OCI-LY1 (cell line): ENCODE measurements around the gene RAB25.

Experiments
- H2AFZ ChIP-seq: fragments of 200-600 bp; sonication (generic), shearing (Covaris generic); 2 replicates; pipeline ENCODE4 v1.6.0; 2014; ENCODE audit warnings: antibody characterized with exemption, mild to moderate bottlenecking, low read length
- H3F3A ChIP-seq: fragments of 200-600 bp; sonication (generic), shearing (Covaris generic); 2 replicates; pipeline ENCODE4 v1.6.0; 2014; ENCODE audit warnings: mild to moderate bottlenecking, antibody characterized with exemption, low read length, moderate library complexity; ENCODE audit not compliant: insufficient read depth
- H3K27ac ChIP-seq: fragments of 200-600 bp; sonication (generic); 2 replicates; pipeline ENCODE4 v1.5.1; 2014; ENCODE audit warnings: low read length, mixed run types, mild to moderate bottlenecking, low read depth; ENCODE audit not compliant: poor library complexity, severe bottlenecking
- H3K27me3 ChIP-seq: fragments of 200-600 bp; sonication (generic); 2 replicates; pipeline ENCODE4 v1.6.0; 2014; ENCODE audit warnings: antibody characterized with exemption, mild to moderate bottlenecking, low read length, moderate library complexity; ENCODE audit not compliant: insufficient read depth
- H3K36me3 ChIP-seq: fragments of 200-600 bp; sonication (generic); 2 replicates; pipeline ENCODE4 v1.6.1; 2014; ENCODE audit warnings: mild to moderate bottlenecking, antibody characterized with exemption, low read length, moderate library complexity, mixed read lengths; ENCODE audit not compliant: insufficient read depth
- H3K4me1 ChIP-seq: fragments of 200-600 bp; sonication (generic); 2 replicates; pipeline ENCODE4 v1.5.1; 2014; ENCODE audit warnings: mild to moderate bottlenecking, low read length, moderate library complexity; ENCODE audit not compliant: insufficient read depth, severe bottlenecking
- H3K4me2 ChIP-seq: fragments of 200-600 bp; sonication (generic), shearing (Covaris generic); 2 replicates; pipeline ENCODE4 v1.6.1; 2014; ENCODE audit warnings: low read length
- H3K4me3 ChIP-seq: fragments of 200-600 bp; sonication (generic); 2 replicates; pipeline ENCODE4 v1.5.1; 2014; ENCODE audit warnings: low read length, low read depth, mild to moderate bottlenecking, mixed read lengths; ENCODE audit not compliant: poor library complexity, severe bottlenecking
- H3K79me2 ChIP-seq: fragments of 200-600 bp; shearing (Covaris generic); 2 replicates; pipeline ENCODE4 v1.6.1; 2016; ENCODE audit warnings: mixed run types, low read length, mixed read lengths; ENCODE audit not compliant: insufficient read depth
- H3K9ac ChIP-seq: fragments of 200-600 bp; sonication (generic), shearing (Covaris generic); 2 replicates; pipeline ENCODE4 v1.6.1; 2014; ENCODE audit warnings: mild to moderate bottlenecking, low read length, mixed read lengths
- H3K9me2 ChIP-seq: fragments of 200-600 bp; sonication (generic), shearing (Covaris generic); 2 replicates; pipeline ENCODE4 v1.6.1; 2014; ENCODE audit warnings: low read depth, mild to moderate bottlenecking, low read length, mixed read lengths
- H3K9me3 ChIP-seq: fragments of 200-600 bp; shearing (Covaris generic); 2 replicates; pipeline ENCODE4 v1.6.1; 2014; ENCODE audit warnings: low read length, mixed read lengths
- H4K20me1 ChIP-seq: fragments of 200-600 bp; sonication (generic), shearing (Covaris generic); 2 replicates; pipeline ENCODE4 v1.6.0; 2016; ENCODE audit warnings: mild to moderate bottlenecking, low read length; ENCODE audit not compliant: insufficient read depth
- EZH2 ChIP-seq: fragments of 200-600 bp; sonication (generic), shearing (Covaris generic); IDR thresholded peaks from 2 replicates; pipeline ENCODE4 v1.8.0; 2017; ENCODE audit warnings: borderline replicate concordance, mixed run types, mild to moderate bottlenecking, antibody characterized with exemption, low read length, moderate library complexity, mixed read lengths
- TF ChIP-seq, protein P1 (sequence below): fragments of 200-600 bp; sonication (generic), shearing (Covaris generic); IDR thresholded peaks from 2 replicates; pipeline ENCODE4 v1.5.1; 2017; ENCODE audit warnings: mild to moderate bottlenecking, antibody characterized with exemption, low read length, moderate library complexity, mixed read lengths

Gene RAB25

DNA sequence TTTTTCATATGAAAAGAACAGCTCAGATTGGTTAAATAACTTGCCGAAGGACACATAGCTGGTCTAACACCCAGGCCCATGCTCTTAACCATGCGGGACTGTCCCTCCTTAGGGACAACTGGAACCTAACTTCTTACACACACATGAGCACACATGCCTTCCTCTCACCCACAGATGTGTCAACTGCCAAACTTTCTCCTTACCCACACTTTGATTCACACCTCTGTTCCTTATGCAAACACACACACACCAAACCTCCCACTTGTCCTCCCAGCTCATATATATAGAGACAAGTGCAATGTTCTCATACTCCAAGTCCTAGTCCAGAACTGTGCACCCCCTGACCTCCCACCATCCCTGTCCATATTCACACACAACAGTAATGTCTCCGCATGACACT lies 4.3 kb downstream of the RAB25 start:
- H3K36me3 ChIP-seq: no peaks in the 10 kb centered on the region
- H2AFZ ChIP-seq: no peak overlapping the region
- peaks cover 13% of the 10 kb centered on the region for H3K4me1 ChIP-seq
- H3K9me2 ChIP-seq: no peaks in the 10 kb centered on the region
- no peak overlapping the region for H3K4me2 ChIP-seq
- TF ChIP-seq, protein P1, sequence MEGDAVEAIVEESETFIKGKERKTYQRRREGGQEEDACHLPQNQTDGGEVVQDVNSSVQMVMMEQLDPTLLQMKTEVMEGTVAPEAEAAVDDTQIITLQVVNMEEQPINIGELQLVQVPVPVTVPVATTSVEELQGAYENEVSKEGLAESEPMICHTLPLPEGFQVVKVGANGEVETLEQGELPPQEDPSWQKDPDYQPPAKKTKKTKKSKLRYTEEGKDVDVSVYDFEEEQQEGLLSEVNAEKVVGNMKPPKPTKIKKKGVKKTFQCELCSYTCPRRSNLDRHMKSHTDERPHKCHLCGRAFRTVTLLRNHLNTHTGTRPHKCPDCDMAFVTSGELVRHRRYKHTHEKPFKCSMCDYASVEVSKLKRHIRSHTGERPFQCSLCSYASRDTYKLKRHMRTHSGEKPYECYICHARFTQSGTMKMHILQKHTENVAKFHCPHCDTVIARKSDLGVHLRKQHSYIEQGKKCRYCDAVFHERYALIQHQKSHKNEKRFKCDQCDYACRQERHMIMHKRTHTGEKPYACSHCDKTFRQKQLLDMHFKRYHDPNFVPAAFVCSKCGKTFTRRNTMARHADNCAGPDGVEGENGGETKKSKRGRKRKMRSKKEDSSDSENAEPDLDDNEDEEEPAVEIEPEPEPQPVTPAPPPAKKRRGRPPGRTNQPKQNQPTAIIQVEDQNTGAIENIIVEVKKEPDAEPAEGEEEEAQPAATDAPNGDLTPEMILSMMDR: no peak
- no peak for TF ChIP-seq EZH2
- no peaks in the 10 kb centered on the region for H3K27me3 ChIP-seq
- no peaks in the 10 kb centered on the region for H3K9me3 ChIP-seq
- no peak overlapping the region for H3K4me3 ChIP-seq
- H3K9ac ChIP-seq: no peak overlapping the region
- H3F3A ChIP-seq: no peaks in the 10 kb centered on the region
- H4K20me1 ChIP-seq: no peaks in the 10 kb centered on the region
- no peak overlapping the region for H3K27ac ChIP-seq
- no peaks in the 10 kb centered on the region for H3K79me2 ChIP-seq

- H3K9me2 ChIP-seq: no peaks in the 10 kb centered on the region
- no peaks in the 10 kb centered on the region for H3K79me2 ChIP-seq
- no peak overlapping the region for H3K9ac ChIP-seq
- no peaks in the 10 kb centered on the region for H3K27me3 ChIP-seq
- peaks cover 9% of the 10 kb centered on the region for H3K4me1 ChIP-seq
- TF ChIP-seq, protein P1: no peak
- no peak for TF ChIP-seq EZH2
- no peak overlapping the region for H2AFZ ChIP-seq
- H3K4me3 ChIP-seq: no peak overlapping the region
- H3K27ac ChIP-seq: no peak overlapping the region
- no peaks in the 10 kb centered on the region for H3K36me3 ChIP-seq
- no peaks in the 10 kb centered on the region for H3F3A ChIP-seq
- H3K4me2 ChIP-seq: no peak overlapping the region
- no peaks in the 10 kb centered on the region for H3K9me3 ChIP-seq
- no peaks in the 10 kb centered on the region for H4K20me1 ChIP-seq
Measured at GRCh38 chr1:156065871-156066270, 4.9 kb downstream of the RAB25 start.

DNA sequence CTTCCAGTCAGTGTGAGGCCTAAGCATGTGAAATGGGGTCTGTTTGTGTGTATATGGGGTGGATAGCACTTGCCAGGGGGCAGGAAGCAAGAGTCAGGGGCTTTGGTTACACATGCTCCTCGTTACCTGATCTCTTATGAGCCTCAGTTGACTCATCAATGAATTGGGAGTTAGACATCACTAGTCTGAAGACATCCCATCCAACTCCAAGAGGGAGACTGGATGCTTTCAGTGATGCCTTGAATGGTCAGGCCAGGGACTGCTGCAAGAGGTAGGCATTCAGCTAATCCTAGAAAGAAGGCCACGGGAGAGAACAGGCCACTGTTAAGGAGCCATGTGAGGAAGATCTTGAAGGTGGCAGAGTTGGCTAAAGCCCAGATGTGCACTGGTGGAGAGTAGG lies 6.3 kb downstream of the RAB25 start:
- Histone ChIP-seq H3K9ac (no peak overlapping the region), H3K79me2 (no peaks in the 10 kb centered on the region), H3K36me3 (no peaks in the 10 kb centered on the region), H3K9me2 (no peaks in the 10 kb centered on the region), H4K20me1 (no peaks in the 10 kb centered on the region), H3K4me1 (no peaks in the 10 kb centered on the region), H3K27me3 (no peaks in the 10 kb centered on the region), H3K4me2 (no peak overlapping the region), H2AFZ (no peak overlapping the region), H3K4me3 (no peak overlapping the region), H3F3A (no peaks in the 10 kb centered on the region), H3K27ac (no peak overlapping the region), H3K9me3 (no peaks in the 10 kb centered on the region)
- TF ChIP-seq, protein P1: no peak
- no peak for TF ChIP-seq EZH2
